A673 (cell line): ENCODE data around the gene FAM98C. TPM values are rescaled to one million over a fixed set of nuclear protein-coding genes. Genes with fewer than 3 reads are reported as not detected.
"Not testable (repeated sequence)": the region's sequence is repeated elsewhere in the genome, so short reads cannot be mapped to it uniquely, and the experiment has no call there.

Experiments used
- BruUV-seq: library from RNA; stranded (reverse); fragments of 400-500 nt; replicated peaks from 2 replicates; lab custom pipeline; 2021; lab: Mats Ljungman, UMichigan
- CTCF ChIA-PET: fragments of 300-600 bp; sonication (Branson Sonifier 250); formaldehyde crosslinking; loops from one replicate; lab custom pipeline; 2022; ENCODE audit warnings: antibody characterized with exemption; lab: Charles Lee
- POLR2A ChIA-PET: fragments of 300-600 bp; sonication (Branson Sonifier 250); formaldehyde crosslinking; loops from one replicate; lab custom pipeline; 2022; ENCODE audit warnings: antibody characterized with exemption; ENCODE audit not compliant: low non-redundant PET; lab: Charles Lee
- DNase-seq: peaks from one replicate; pipeline ENCODE4 v3.0.0-alpha.2; 2015; ENCODE audit warnings: low spot score
- H3K27ac ChIP-seq: fragments of 200-600 bp; sonication (generic); 2 replicates; pipeline ENCODE4 v1.5.1; 2016; ENCODE audit warnings: mixed run types, low read depth, mild to moderate bottlenecking, mixed read lengths, antibody characterized with exemption, low read length; ENCODE audit not compliant: poor library complexity, severe bottlenecking
- H3K27me3 ChIP-seq: fragments of 200-600 bp; sonication (generic); replicated peaks from 2 replicates; pipeline ENCODE4 v1.6.1; 2017; ENCODE audit warnings: mixed run types, low read depth, mild to moderate bottlenecking, mixed read lengths, antibody characterized with exemption, low read length; ENCODE audit not compliant: insufficient read depth, poor library complexity
- H3K36me3 ChIP-seq: fragments of 200-600 bp; sonication (generic); 2 replicates; pipeline ENCODE4 v1.6.1; 2016; ENCODE audit warnings: mixed run types, mild to moderate bottlenecking, mixed read lengths, antibody characterized with exemption, low read length; ENCODE audit not compliant: insufficient read depth, poor library complexity, severe bottlenecking
- H3K4me1 ChIP-seq: fragments of 200-600 bp; sonication (generic); 2 replicates; pipeline ENCODE4 v1.6.1; 2017; ENCODE audit warnings: mixed run types, mild to moderate bottlenecking, mixed read lengths, antibody characterized with exemption, low read length; ENCODE audit not compliant: insufficient read depth, poor library complexity, severe bottlenecking
- H3K4me3 ChIP-seq: fragments of 200-600 bp; sonication (generic); 2 replicates; pipeline ENCODE4 v1.5.1; 2016; ENCODE audit warnings: low read depth, mixed run types, mild to moderate bottlenecking, mixed read lengths, low read length; ENCODE audit not compliant: poor library complexity, severe bottlenecking
- H3K9me3 ChIP-seq: fragments of 200-600 bp; sonication (generic); 2 replicates; pipeline ENCODE4 v1.6.1; 2016; ENCODE audit warnings: mixed run types, low read depth, mild to moderate bottlenecking, mixed read lengths, antibody characterized with exemption, low read length; ENCODE audit not compliant: poor library complexity, severe bottlenecking
- EZH2 ChIP-seq: fragments of 200-600 bp; sonication (generic); IDR thresholded peaks from 2 replicates; pipeline ENCODE4 v1.6.1; 2017; ENCODE audit warnings: borderline replicate concordance, low read depth, mild to moderate bottlenecking, mixed read lengths, antibody characterized with exemption, low read length; ENCODE audit not compliant: poor library complexity, severe bottlenecking
- intact Hi-C: fragments of 100-400 bp; cut with micrococcal nuclease; formaldehyde crosslinking; loops from one replicate; pipeline ENCODE4 v1.10.0; 2022; ENCODE audit not compliant: unreplicated experiment
- total RNA-seq: library from RNA; stranded (reverse); gene quantifications from 2 replicates; pipeline ENCODE4 v1.2.3, GENCODE V29; 2021
- TF ChIP-seq, protein P1 (sequence below): fragments of 300-800, 200-600 bp; sonication (generic); conservative IDR thresholded peaks from 2 replicates; pipeline ENCODE4 v1.5.1; 2017; ENCODE audit warnings: low read depth, mild to moderate bottlenecking, antibody characterized with exemption, low read length, moderate library complexity, mixed read lengths

FAM98C gene
- total RNA-seq, 1 experiment from 2014 or later = 11.8 TPM

DNA sequence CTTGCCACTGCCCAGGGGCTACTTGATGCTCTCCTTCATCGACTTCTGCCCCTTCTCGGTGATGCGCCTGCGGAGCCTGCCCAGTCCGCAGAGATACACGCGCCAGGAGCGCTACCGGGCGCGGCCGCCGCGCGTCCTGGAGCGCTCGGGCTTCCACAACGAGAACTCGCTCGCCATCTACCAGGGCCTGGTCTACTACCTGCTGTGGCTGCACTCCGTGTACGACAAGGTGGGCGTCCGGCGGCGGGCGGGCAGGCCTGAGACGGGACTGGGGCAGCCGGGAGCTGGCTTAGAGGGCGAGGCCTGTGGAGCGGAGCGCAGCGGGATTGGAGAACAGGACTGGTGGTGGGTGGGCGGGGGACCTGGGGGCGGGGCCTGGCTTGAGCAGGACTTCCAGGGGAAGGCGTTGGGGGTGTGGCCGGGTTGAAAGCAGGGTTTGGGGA is 41.2 kb upstream of the FAM98C start:
- Histone ChIP-seq H3K27me3 (peaks cover 37% of the 10 kb centered on the region), H3K9me3 (no peaks in the 10 kb centered on the region), H3K4me1 (no peaks in the 10 kb centered on the region), H3K36me3 (no peaks in the 10 kb centered on the region), H3K27ac (no peak overlapping the region), H3K4me3 (peak overlapping the region; percentile 50)
- intact Hi-C loops = no loop called here
- peak; percentile 89 for DNase-seq
- CTCF ChIA-PET = interaction anchor here (0.6 to 0.7 kb wide), 2 partner anchors 22 to 358 kb away, joined by 3 to 5 read pairs; no protein-coding TSS in a partner anchor
- BruUV-seq = no TSS peak
- TF ChIP-seq, protein P1, sequence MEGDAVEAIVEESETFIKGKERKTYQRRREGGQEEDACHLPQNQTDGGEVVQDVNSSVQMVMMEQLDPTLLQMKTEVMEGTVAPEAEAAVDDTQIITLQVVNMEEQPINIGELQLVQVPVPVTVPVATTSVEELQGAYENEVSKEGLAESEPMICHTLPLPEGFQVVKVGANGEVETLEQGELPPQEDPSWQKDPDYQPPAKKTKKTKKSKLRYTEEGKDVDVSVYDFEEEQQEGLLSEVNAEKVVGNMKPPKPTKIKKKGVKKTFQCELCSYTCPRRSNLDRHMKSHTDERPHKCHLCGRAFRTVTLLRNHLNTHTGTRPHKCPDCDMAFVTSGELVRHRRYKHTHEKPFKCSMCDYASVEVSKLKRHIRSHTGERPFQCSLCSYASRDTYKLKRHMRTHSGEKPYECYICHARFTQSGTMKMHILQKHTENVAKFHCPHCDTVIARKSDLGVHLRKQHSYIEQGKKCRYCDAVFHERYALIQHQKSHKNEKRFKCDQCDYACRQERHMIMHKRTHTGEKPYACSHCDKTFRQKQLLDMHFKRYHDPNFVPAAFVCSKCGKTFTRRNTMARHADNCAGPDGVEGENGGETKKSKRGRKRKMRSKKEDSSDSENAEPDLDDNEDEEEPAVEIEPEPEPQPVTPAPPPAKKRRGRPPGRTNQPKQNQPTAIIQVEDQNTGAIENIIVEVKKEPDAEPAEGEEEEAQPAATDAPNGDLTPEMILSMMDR = no peak; the same call in 1 of the 2 replicates
- TF ChIP-seq EZH2 = no peak
- POLR2A ChIA-PET = no interaction called here

DNA sequence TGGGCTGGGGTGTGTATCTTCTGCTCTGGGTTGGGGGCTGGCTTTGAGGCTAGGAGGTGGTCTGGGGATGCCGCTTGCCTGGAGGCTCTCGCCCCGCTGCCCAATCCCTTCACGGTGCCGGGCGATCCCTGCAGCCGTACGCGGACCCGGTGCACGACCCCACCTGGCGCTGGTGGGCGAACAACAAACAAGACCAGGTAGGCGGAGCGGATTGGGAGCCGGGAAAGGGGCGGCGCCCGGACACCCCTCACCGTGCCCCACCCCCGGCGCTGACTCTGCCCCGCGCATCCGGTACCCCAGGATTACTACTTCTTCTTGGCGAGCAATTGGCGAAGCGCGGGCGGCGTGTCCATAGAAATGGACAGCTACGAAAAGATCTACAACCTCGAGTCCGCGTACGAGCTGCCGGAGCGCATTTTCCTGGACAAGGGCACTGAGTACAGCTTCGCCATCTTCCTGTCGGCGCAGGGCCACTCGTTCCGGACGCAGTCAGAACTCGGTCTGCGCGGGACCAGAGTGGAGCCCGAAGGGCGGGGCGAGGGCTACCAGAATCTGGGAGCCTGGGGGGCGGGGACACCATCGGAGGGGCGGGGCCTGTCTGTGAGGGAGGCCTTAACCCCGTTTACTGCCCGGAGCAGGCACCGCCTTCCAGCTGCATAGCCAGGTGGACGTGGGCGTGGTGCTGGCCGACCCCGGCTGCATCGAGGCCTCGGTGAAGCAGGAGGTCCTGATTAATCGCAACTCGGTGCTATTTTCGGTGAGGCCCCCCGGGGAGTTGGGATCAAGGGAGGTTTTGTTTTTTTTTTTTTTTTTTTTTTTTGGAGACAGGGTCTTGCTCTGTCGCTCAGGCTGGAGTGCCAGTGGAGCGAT is 40.6 kb upstream of the FAM98C start:
- POLR2A ChIA-PET = no interaction called here

DNA sequence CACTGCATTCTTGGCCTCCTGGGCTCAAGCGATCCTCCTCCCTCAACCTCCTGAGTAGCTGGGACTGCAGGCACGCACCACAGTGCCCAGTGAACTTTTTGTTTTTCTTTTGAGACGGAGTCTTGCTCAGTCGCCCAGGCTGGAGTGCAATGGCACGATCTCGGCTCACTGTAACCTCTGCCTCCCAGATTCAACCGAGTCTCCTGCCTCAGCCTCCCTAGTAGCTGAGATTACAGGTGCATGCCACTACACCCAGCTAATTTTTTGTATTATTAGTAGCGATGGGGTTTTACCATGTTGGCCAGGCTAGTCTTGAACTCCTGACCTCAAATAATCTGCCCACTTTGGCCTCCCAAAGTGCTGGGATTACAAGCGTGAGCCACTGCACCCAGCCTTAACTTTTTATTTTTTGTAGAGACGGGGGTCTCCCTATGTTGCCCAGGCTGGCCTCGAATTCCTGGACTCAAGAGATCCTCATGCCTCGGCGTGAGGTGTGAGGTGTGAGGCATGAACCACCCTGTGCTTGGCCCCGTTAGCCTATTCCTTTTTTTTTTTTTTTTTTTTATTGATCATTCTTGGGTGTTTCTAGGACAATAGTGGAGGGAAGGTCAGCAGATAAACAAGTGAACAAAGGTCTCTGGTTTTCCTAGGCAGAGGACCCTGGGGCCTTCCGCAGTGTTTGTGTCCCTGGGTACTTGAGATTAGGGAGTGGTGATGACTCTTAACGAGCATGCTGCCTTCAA is 39.8 kb upstream of the FAM98C start:
- H3K4me1 ChIP-seq, BruUV-seq, intact Hi-C loops, H3K36me3 ChIP-seq, POLR2A ChIA-PET, DNase-seq, CTCF ChIA-PET, H3K9me3 ChIP-seq, H3K27ac ChIP-seq: not testable (repeated sequence)
- Histone ChIP-seq H3K4me3 (peak overlapping the region; percentile 50), H3K27me3 (peaks cover 35% of the 10 kb centered on the region)

More for the DNA sequence above, 40.6 kb upstream of the FAM98C start:
- DNase-seq = peak; percentile 81
- TF ChIP-seq, protein P1 = no peak
- no peak for TF ChIP-seq EZH2
- Histone ChIP-seq H3K36me3 (no peaks in the 10 kb centered on the region), H3K4me1 (no peaks in the 10 kb centered on the region), H3K9me3 (no peaks in the 10 kb centered on the region), H3K27me3 (peaks cover 37% of the 10 kb centered on the region), H3K27ac (no peak overlapping the region), H3K4me3 (peak overlapping the region; percentile 50)
- intact Hi-C loops = no loop called here
- CTCF ChIA-PET = interaction anchor here (0.7 kb wide), 1 partner anchor 358 kb away, joined by 3 read pairs; no protein-coding TSS in a partner anchor
- BruUV-seq = no TSS peak
